MV-4-11 (cell line): Measurements from ENCODE around the gene CYSTM1.
A peak's percentile ranks its signal among the peaks of the same experiment; 100 is the strongest.

Source experiments
- DNase-seq: peaks from one replicate; lab custom pipeline; 2025; lab: John Stamatoyannopoulos, UW

The CYSTM1 gene, protein sequence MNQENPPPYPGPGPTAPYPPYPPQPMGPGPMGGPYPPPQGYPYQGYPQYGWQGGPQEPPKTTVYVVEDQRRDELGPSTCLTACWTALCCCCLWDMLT

DNA sequence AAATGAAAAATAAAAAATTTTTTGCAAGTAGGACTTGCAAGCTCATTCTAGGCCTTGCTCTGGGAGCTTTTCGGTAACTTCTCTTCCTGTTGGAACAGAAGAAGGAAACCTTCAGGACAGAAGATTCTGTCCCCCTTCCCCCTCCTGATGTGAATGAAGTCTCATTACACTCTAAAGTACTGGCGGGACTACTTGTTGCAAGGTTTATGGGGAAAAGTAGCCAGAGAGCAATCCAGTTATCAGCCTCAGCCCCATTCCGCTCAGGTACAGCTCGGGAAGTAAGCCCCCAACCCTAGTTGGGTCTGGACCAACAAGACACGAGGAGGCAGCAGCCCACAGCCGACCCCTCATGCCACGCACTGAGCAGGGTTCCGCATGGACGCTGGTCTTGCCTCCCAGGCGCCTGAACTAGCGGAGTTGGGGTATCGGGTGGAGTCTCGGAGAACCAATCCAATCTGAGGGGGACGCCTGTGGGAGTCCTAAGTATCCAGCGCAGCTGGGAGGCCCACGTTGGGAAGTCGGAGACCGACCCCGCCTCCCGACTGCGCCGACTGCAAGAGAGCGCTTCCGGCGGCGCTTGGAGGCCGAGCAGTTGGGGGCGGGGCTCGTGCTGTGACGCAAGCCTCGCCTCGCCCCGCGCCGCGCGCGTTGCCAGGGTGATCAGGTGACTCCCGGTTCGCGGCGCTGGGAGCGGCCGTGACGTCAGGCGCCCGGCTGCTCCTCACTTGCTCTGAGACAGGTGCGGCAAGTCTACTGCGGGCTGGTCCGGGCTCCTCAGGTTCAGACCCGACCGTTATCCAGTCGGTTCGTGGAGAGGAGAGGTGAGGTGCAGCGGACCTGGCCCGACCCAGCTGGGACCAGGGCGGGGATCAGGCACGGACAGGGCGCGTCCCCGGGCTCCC lies at the start of gene CYSTM1:
TSS of gene CYSTM1 (plus strand) at position 724 of the 902 bp plus-strand sequence. CDS start 19,278 bp downstream, outside the sequence.
- DNase-seq = peak; percentile 89

DNA sequence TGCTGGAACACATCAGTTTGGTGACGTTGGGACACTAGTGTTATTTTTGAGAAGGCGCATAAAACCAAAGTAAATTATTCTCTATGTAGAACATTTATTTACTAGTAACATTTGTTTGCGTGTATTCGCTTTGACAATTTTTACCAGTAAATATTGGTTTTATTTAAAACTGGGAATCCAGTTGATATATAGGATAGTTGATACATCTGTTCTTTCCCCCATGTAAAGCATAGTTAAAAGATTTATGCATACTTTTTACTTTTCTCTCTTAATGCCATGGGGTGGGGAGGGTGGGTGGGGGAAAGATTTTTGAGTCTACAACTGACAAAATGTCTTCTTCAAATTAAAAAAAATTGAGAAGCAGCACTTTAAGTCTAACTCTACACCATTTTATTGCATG lies 49.4 kb upstream of the CYSTM1 start, which contains the start of gene IGIP:
TSS of gene IGIP (plus strand) at position 301 of the 400 bp plus-strand sequence. CDS start 2,540 bp downstream, outside the sequence.
- no peak for DNase-seq

DNA sequence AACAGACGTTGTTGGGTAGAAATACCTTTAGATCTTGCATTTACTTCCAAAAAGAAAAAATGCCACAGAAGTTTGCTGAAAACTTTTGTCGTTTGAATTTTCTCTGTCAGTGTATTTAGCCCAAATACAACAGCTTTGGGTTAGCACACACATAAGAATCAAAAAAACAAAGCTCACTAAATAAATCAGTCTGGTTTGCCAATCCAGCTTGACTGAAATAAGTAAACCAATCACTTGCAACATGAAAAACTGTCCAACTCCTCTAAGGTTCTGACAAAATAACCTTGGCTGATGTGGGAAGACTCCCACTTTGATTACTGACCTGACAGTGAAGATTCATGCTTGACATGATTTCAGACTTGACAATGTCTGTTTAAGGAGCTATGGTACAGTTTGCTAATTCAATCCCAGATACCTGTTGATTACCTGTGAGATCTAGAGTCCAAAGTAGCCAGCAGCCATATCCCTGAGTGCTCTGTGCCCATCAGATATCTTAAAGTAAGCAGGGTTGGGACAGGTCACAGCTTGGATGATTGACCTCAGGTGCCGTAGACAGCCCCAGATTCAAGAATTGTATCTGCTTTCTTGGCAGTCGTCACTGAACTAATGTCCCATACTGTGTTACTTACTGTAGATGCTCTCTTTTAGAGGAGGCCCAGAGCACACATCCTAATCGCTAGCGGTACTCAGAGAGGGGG lies 48.5 kb upstream of the CYSTM1 start:
- no peak for DNase-seq

DNA sequence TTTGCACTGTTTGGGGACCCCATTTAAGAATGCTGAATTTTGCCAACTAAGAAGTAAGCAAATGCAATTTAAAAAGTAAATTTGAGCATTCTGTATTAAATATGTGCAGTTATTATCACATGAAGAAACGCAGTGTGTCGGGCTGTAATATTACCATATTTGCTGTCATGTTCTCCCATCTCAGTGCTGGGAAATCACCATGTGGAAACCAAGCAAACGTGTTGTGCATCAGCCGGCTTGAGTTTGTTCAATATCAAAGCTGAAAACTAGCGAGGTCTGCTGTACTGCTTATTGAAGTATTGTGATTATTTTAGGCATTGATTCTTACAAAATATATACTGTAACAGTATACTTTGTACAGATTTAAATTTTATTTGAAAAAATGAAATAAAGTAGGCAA lies 46.6 kb upstream of the CYSTM1 start:
- DNase-seq = no peak

DNA sequence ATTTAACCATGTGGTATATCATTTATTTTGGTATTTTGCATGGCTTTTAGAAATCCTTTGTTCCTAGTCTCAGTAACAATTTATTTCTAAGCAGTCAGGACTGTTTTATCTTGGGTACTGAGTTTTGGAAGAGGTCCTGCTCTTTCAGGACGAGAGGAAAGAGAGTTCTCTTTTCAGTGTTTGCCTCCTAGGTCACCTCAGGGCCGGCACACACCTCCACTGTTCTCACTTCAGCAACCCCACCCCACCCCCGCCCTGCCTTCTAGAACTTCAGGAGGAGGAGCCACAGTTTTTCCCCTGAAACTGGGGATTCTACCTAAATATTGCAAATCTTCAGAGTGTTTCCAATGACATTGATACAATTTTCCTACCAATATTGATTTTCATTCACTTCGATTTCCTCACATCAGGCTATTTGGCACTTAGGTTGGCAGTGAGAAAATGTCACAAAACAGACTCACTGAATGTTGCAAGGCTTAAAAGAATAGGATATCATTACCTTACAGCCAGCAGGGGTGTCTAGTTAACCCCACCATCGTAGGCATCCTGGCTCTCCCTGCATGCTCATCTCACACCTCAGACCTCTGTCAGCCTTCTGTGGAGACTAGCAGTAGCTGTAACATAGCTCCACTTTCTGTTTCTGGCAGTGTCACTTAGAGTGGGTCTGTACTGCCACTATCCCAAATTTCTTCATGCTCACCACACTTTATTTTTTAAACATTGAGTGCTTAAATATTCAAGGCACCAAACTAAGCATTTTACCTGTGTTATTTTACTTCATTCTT lies 43.8 kb upstream of the CYSTM1 start:
- no peak for DNase-seq

DNA sequence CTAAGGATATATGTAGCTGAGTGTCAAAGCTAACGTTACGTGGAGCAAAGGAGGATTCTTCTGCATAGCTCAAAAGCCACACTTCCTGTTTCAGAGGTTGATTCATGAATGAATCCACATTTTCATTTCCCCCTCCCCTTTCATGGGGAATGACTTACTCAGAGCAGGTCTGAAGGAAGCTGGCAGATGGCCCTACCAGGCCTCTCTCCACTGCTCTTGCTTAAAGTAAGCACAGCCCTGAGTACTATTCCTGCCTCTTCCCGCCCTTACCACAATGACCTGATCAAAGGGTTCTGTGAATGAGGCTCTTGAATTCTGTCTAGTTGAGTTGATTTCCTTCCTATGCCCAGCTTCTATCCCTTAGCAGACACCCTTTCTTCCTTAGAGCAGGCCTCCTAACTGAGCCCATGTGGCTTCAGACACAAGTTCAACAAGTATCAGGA lies 43.0 kb upstream of the CYSTM1 start:
- peak; percentile 95 for DNase-seq

DNA sequence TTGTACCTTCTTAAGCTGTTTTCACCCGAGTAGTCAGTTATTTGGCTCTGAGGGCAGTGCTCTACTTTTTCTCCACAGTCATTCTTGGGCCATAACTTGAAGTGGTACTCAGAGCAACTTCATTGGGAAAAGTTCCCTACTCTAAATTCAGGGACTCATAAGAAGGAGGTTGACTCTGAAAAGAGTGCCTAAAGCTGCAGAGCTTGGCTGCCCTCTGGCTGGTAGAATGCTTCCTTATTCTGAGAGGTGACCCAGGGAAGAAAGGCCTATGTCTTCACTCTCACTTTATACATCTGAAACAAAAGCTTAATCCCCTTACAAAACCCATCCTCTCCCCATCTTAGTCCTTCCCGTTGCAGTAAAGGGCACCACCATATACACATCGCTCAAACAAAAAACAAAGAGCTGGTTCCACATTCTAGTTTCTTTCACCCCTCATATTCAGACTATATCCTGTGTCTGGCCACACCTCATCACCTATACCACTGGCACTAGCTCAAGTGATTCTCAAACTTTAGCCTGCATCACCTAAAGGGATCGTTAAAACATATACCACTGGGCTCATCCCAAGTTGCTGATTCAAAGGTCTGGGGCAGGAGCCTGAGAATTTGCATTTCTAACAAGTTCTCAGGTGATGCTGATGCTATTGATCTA lies 41.3 kb upstream of the CYSTM1 start:
- DNase-seq = peak; percentile 78

DNA sequence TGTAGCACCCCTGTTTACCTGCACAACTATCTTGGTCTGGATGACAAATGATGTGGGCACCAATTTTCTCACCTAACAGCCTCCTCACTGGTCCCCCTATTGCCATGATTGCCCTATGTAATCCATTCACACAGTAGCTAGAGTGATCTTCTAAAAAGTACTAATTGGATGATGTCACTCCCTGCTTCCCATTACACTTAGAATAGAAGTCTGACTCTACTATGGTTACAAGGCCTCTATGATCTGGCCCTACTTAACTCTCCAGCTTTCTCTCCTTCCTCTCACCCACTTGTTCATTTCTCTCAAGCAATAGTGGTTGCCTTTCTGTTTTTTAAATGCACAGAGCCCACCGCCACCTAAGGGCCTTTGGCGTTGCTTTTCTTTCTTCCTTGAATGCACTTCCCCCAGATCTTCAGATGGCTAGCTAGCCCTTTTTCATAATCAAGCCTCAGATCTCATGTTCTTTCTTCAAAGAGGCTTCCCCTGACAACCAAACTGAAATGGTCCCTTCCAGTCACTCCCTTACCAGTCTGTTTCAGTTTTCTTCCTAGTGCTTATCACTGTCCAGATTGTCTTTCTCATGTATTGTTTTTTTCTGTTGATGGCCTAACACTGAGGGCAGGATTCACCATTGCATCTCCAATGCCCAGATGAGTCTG lies 40.6 kb upstream of the CYSTM1 start:
- no peak for DNase-seq

DNA sequence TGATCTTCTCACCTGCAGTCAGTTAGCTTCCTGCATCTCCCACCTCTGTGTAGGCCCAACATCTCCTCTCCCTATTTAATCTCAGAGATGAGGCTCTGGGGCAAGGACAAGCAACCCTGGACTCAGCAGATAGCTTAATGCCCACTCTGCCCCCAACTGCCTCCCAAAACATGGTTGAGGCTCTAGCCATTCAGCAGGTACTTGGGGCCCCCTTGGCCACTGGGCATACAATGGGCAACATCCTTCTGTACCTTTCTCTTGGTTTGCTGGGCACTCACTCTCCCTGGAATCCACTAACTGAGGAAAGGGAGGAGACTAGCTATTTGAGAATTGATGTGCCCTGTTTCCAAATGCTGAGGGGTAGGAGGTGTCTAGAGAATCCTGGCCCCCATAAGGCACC lies 39.9 kb upstream of the CYSTM1 start:
- DNase-seq = no peak

DNA sequence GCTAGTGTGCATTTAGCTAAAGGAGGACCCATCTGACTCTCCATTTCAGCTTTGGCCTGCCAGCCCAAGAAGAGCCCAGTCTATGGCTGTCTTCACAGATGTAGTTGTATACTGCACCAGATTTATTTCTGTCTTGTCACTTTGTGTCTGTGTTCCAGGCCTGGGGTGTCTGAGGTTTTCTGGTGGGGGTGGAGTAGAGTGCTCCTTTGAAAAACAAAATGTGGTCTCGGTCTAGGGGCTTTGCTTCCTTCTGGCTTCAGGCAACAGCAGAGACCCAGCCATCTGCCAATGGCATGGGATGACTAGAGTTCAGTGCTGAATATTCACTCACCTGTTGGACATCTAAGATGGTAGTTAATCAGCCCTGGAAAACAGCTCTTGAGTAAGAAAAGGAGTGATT lies 38.4 kb upstream of the CYSTM1 start:
- DNase-seq = no peak

DNA sequence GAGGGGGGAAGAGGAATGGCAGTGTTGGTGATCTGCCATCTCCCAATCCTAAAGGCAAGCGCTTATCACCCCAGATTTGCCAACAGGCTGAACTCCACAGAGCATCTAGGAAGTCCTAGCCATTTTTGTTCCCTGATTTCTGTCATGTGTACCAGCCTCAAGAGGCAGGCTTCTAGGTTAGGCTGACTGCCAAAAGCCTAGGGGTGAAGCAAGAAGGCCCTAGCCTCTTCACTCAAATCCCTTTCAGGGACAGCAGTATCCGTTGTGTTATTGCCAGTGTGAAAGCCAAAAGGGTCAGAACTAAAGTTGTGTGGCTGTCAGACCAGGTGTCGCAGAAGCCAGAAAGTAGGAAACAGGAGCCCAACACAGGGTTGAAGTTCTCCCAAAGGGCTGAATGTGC lies 34.6 kb upstream of the CYSTM1 start:
- no peak for DNase-seq

DNA sequence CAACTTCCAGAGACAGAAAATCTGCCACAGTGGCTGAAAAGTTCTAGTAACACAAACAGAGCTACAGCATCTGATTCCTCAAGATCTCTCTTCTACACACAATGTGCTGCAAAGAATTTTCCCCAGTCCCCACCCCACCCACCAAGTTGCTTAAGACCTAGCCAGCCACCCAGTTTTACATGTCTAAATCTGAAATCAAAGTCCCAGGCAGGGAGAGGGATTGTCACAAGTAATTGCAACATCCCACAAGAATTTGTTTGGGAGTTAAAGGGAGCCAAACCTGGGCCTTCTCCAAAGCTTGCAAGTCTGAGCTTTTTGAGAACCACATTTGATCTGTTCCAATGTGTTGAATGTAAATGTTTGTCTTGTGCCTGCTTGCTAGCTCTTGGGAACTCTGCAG lies 33.7 kb upstream of the CYSTM1 start:
- DNase-seq = no peak

DNA sequence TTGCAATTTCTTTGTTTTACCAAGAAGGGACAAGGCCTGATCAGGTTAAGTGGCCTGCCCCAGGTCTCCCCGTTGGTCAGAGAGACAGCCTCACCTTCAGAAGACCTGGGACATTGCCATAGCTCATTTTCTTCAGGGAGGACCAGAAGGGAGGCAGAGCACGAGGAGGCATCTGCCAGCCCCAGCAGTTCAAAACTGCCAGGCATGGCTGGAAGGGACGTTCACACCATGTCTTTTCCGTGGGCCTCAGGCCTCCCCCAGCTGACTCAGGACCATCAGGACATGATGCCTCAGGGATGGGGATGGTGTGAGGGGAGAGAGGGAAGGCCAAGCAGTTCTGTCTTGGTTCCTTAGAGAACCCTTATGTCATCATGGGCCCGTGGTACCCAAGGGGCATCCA lies 32.7 kb upstream of the CYSTM1 start:
- DNase-seq = no peak

DNA sequence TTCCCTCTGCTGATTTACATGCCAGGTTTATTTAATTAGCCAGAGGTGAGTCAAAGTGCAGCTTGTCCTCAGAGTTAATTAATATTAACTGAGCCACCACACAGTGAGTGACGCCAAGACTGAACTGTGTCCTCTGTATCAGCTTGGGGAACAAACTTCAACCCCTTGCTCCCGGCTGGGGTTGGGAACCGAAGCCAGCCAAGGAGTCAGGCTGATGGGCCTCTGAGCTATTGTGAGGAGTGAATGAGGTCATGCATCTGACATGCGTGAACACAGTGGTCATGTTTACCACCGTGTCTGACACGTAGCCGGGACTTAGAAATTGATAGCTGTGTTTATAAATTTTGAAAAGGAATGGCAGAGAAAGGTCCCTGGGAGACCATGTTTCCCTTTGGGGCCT lies 32.1 kb upstream of the CYSTM1 start:
- no peak for DNase-seq

DNA sequence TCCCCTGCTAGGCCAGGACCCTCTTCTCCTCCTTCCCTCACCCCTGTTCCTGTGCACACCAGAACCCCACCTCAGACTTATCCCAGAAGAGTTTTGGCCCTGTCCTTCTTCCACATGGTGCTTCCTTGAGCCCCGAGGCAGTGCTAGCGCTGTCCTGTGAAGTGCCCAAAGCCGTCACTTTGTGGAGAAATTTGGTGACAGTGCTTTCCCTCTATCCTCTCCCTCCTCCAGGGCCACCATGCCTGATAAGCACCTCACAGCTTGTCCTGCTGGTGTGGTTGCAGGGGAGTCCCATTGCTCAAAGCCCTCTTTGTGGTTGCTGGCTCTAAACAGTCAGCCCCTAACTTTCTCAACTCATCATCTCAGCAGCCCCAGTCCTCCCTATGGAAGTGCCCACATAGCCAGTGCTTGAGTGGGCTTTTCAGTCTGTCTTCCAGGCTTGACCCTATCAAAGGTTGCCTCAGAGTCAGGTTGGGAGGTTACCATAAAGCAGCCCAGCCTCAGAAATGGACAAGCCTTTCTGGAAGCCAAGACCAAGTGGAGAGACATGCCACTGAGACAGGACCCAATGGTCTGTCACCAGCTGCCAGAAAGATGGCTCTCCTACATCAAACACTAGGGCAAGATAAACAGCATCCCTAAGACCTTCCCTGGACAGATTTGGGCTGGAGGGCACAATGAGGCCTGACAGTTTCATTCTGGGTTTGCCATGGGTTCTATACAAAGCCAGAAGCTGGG lies 31.3 kb upstream of the CYSTM1 start:
- DNase-seq = no peak

DNA sequence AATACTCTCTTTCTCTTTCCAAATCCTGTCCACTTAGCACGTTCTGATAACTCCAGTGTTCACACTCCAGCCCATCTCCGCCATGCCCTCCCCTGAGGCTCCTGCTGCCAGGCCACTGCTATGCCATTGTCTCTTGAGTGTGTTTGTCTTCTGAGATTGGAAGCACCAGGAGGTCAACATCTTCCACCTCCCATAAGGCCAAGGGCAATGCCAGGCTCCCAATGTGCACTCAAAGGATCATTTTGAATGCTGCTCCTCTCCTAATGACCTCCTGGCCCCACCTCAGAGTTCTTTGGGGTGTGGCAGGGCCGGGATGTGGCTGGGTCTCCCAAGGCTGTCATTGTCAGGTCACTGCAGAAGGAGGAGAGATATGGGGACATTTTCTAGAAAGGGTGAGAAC lies 29.7 kb upstream of the CYSTM1 start:
- no peak for DNase-seq

DNA sequence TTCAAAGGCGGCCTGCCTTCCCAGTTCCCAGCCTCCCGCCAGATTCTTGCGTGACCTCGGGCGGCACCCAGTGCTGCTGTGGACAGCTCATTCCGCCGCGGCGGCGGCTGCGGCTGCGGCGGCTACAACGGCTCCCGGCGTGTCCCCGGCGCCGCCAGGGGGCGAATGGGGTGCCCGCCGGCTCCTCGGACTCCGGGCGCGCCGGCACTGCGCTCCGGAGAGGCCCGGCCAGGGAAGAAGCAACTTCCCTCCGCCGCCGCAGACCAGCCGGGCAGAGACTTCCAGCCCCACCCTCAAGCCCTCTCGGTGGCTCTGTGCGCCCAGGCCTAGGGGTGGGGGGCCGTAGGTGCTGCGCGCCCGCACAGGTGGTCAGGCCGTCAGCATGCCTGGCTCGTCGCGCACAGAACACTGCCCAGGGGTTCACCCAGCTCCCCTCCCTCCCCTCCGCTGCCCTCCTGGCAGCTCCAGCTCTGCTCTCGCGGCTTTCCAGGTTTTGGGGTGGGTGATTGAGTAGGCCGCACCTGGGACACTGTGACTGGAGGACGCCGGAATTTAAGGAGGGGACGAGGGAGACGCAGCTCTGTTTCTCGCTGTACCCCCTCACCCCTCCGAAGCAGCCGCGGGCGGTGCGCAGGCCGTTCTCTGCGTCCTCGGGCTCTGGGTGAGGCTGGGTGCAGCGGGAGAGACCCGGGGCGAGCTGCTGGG lies 29.0 kb upstream of the CYSTM1 start:
- peak; percentile 54 for DNase-seq

DNA sequence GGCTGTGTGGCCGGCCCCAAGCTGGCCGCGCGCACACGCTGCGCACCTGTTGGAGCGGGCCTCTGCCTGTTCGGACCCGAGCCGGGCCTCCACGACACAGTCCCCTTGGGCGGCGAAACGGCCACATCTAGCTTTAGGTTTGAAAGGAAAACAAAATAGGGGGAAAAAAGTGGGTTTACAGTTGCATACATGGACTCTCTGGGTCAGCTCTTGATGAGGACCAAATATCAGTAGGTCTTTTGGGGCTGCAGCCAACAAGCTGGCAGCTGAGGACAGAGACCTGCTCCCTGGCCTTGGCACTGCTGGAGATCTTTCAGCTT lies 28.5 kb upstream of the CYSTM1 start:
- no peak for DNase-seq

DNA sequence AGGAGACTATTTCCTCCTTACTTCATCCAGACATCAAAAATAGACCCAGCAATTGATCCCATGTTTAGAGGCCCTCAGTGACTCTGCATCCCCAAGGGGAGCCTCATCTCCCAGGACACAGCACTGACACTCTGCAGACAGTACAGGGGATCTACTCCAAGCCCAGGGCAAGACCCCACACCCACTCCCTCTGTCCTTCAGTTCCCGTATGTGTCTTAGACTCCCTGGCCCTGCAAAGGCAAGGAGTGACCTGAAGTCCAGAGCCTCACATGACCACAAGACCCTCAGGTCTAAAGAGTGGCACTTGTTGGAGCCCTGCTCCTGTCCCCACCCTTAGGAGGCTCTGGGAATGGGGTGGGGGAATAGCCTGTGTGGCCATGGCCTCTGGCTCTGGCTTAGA lies 27.5 kb upstream of the CYSTM1 start:
- DNase-seq = no peak

DNA sequence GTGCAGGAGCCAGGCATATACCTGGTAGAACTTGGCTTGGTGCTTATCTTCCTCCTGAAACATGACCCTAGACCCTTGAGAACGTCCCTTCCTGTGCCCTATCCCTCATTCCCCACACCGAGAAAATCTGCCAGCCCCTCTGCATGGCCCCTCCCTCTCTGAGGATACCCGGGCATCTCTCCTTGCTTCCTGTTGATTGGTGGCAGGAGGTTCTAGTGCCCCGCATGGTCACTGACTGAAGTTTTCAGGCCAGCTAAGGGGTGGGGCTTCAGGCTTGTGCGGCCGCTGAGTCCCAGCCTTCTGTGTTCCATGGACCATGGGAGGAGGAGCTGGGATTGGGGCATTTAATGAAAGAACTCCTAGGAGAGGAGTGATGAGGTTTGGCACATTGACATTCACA lies 26.5 kb upstream of the CYSTM1 start:
- no peak for DNase-seq
